Airway epithelial cell (primary cell): ENCODE results near the gene HLA-DRB1. TPM values are rescaled to one million over a fixed set of nuclear protein-coding genes. Genes with fewer than 3 reads are reported as not detected.

ENCODE experiments used
- total RNA-seq: library from RNA; depleted of rRNA; stranded (reverse); fragments of >200 nt; gene quantifications from 2 replicates; pipeline ENCODE4 v1.2.3, GENCODE V29; 2015

The HLA-DRB1 gene
- total RNA-seq = 0.14 TPM in 1 of 2 replicates, not detected in the other

GRCh38 chr6:32589596-32590449 lies at the start of gene HLA-DRB1:
Gene HLA-DRB1 (minus strand): TSS chr6:32589848. CDS start chr6:32589742, 106 bp downstream.

DNA sequence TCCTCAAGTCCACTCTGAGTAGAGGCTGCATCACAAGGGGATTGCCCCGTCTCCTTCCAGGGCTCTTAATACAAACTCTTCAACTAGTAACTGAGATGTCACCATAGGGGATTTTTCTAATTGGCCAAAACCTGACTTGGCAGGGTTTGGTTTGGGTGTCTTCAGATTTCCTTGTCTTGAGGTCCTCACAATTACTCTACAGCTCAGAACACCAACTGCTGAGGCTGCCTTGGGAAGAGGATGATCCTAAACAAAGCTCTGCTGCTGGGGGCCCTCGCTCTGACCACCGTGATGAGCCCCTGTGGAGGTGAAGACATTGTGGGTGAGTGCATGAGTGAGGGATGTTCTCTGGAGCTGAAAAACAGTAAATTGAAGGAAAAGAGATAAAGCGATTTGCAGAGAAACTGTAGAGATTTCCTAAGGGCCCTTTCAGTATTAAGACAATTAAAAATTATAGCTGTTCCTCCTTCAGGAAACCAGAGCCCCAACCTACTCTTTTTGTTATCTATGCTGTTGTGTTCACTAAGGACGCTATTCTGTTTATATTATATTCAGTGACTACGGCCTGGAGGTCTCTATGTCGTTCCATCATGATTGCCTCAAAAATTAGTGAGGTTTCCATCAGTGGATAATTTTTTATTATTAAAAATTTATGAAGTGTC lies 47.7 kb upstream of the HLA-DRB1 start, which contains the start of gene HLA-DQA1:
Gene HLA-DQA1 (plus strand): TSS at position 188 of the 662 bp plus-strand sequence. CDS start 53 bp downstream, at position 241.

GRCh38 chr6:32529697-32530430 lies 59.8 kb downstream of the HLA-DRB1 start, which contains the start of gene HLA-DRB5:
Gene HLA-DRB5 (minus strand): TSS chr6:32530287. CDS start chr6:32530224, 63 bp downstream.

Other genes starting within 250 kb of the HLA-DRB1 start
- not detected in 2 replicates for gene TSBP1, start 217.9 kb downstream of the HLA-DRB1 start, total RNA-seq
- gene BTNL2, start 182.7 kb downstream of the HLA-DRB1 start, total RNA-seq = not detected in 2 replicates
- 0.35 TPM in 1 of 2 replicates, not detected in the other for gene HLA-DRA, start 150.0 kb downstream of the HLA-DRB1 start, total RNA-seq
- gene HLA-DRB5, start 59.6 kb downstream of the HLA-DRB1 start, total RNA-seq = not detected in 2 replicates
- gene HLA-DQA1, start 47.6 kb upstream of the HLA-DRB1 start, total RNA-seq = not detected in 2 replicates
- gene HLA-DQB1, start 76.8 kb upstream of the HLA-DRB1 start, total RNA-seq = 0.21 and 2.0 TPM in 2 replicates
- not detected in 2 replicates for gene HLA-DQA2, start 151.5 kb upstream of the HLA-DRB1 start, total RNA-seq
- not detected in 2 replicates for gene HLA-DQB2, start 173.7 kb upstream of the HLA-DRB1 start, total RNA-seq
- 1.5 and 2.2 TPM in 2 replicates for gene HLA-DOB, start 227.2 kb upstream of the HLA-DRB1 start, total RNA-seq
- gene TAP2, start 248.9 kb upstream of the HLA-DRB1 start, total RNA-seq = 16.2 and 16.4 TPM in 2 replicates